HG02981 (cell line): ENCODE measurements around the gene FOXP1.

Experiments used
- ATAC-seq: cut with Tn5 transposase; IDR thresholded peaks from one replicate; pipeline ENCODE4 v1.9.1; 2021; ENCODE audit warnings: mild to moderate bottlenecking, moderate library complexity; ENCODE audit not compliant: unreplicated experiment

The FOXP1 gene

GRCh38 chr3:71166339-71167240 lies 416.9 kb downstream of the FOXP1 start:
- ATAC-seq: no peak

- ATAC-seq: no peak
These were observed 418.6 kb downstream of the FOXP1 start for GRCh38 chr3:71164881-71165280.

GRCh38 chr3:71163198-71163918 lies 420.2 kb downstream of the FOXP1 start:
- no peak for ATAC-seq

GRCh38 chr3:71162221-71162620 lies 421.3 kb downstream of the FOXP1 start:
- no peak for ATAC-seq

GRCh38 chr3:71160785-71161546 lies 422.6 kb downstream of the FOXP1 start:
- ATAC-seq: no peak

- no peak for ATAC-seq
These were observed 427.4 kb downstream of the FOXP1 start for GRCh38 chr3:71156062-71156665.

GRCh38 chr3:71154846-71155245 lies 428.7 kb downstream of the FOXP1 start:
- no peak for ATAC-seq

GRCh38 chr3:71153713-71154112 lies 429.8 kb downstream of the FOXP1 start:
- ATAC-seq: no peak

GRCh38 chr3:71152892-71153265 lies 430.6 kb downstream of the FOXP1 start:
- no peak for ATAC-seq

- ATAC-seq: no peak
These were observed 431.3 kb downstream of the FOXP1 start for GRCh38 chr3:71152039-71152891.

- no peak for ATAC-seq
These were observed 433.3 kb downstream of the FOXP1 start for GRCh38 chr3:71149959-71150954.

GRCh38 chr3:71148455-71149060 lies 435.0 kb downstream of the FOXP1 start:
- no peak for ATAC-seq

- no peak for ATAC-seq
These were observed 436.9 kb downstream of the FOXP1 start for GRCh38 chr3:71146673-71147072.

GRCh38 chr3:71145954-71146353 lies 437.6 kb downstream of the FOXP1 start:
- no peak for ATAC-seq

- no peak for ATAC-seq
These were observed 438.8 kb downstream of the FOXP1 start for GRCh38 chr3:71144525-71145253.

GRCh38 chr3:71143493-71143892 lies 440.0 kb downstream of the FOXP1 start:
- ATAC-seq: no peak

- ATAC-seq: no peak
These were observed 440.9 kb downstream of the FOXP1 start for GRCh38 chr3:71142441-71143161.
